WERI-Rb-1 (cell line): ENCODE results near the gene BTD.
"Not testable (repeated sequence)": the region's sequence is repeated elsewhere in the genome, so short reads cannot be mapped to it uniquely, and the experiment has no call there.

Experiments used
- DNase-seq: peaks from one replicate; pipeline ENCODE4 v3.0.0-alpha.2; 2020
- H3K27ac ChIP-seq: fragments of 250-450 bp; sonication (Bioruptor Pico); 2 replicates; pipeline ENCODE4 v1.5.1; 2020; ENCODE audit warnings: mild to moderate bottlenecking, moderate library complexity
- H3K27me3 ChIP-seq: fragments of 250-450 bp; sonication (Bioruptor Pico); 2 replicates; pipeline ENCODE4 v1.5.1; 2021; ENCODE audit warnings: mild to moderate bottlenecking, low read depth, moderate library complexity; ENCODE audit not compliant: insufficient read depth, severe bottlenecking
- H3K36me3 ChIP-seq: fragments of 250-450 bp; sonication (Bioruptor Pico); 2 replicates; pipeline ENCODE4 v1.5.1; 2020; ENCODE audit warnings: mild to moderate bottlenecking, moderate library complexity
- H3K4me3 ChIP-seq: 2 replicates; pipeline ENCODE4 v1.5.1; 2011; ENCODE audit warnings: low read depth, mild to moderate bottlenecking, control low read depth, low read length
- H3K9me3 ChIP-seq: fragments of 250-450 bp; sonication (Bioruptor Pico); 2 replicates; pipeline ENCODE4 v1.5.1; 2021; ENCODE audit warnings: mild to moderate bottlenecking, moderate library complexity; ENCODE audit not compliant: severe bottlenecking
- CTCF ChIP-seq: IDR thresholded peaks from 2 replicates; pipeline ENCODE4 v1.5.1; 2011; ENCODE audit warnings: low read depth, mild to moderate bottlenecking, control low read depth, inconsistent platforms, low read length

The BTD gene

GRCh38 chr3:15606434-15606891 is 4.9 kb downstream of the BTD start:
- H3K4me3 ChIP-seq = no peak overlapping the region
- no peak for TF ChIP-seq CTCF
- no peaks in the 10 kb centered on the region for H3K36me3 ChIP-seq
- H3K27me3 ChIP-seq = no peaks in the 10 kb centered on the region
- no peaks in the 10 kb centered on the region for H3K9me3 ChIP-seq
- DNase-seq = no peak
- no peak overlapping the region for H3K27ac ChIP-seq

GRCh38 chr3:15610082-15610759 is 8.7 kb downstream of the BTD start:
- H3K36me3 ChIP-seq = no peaks in the 10 kb centered on the region
- H3K9me3 ChIP-seq = no peaks in the 10 kb centered on the region
- H3K27ac ChIP-seq = no peak overlapping the region
- no peak for DNase-seq
- H3K4me3 ChIP-seq = no peak overlapping the region
- no peaks in the 10 kb centered on the region for H3K27me3 ChIP-seq
- TF ChIP-seq CTCF = no peak

GRCh38 chr3:15611018-15611417 is 9.5 kb downstream of the BTD start:
- H3K27ac ChIP-seq = no peak overlapping the region
- TF ChIP-seq CTCF = no peak
- H3K27me3 ChIP-seq = no peaks in the 10 kb centered on the region
- H3K36me3 ChIP-seq = no peaks in the 10 kb centered on the region
- H3K9me3 ChIP-seq = no peaks in the 10 kb centered on the region
- H3K4me3 ChIP-seq = no peak overlapping the region
- no peak for DNase-seq

- Histone ChIP-seq H3K9me3 (no peaks in the 10 kb centered on the region), H3K36me3 (no peaks in the 10 kb centered on the region), H3K4me3 (no peak overlapping the region), H3K27ac (no peak overlapping the region), H3K27me3 (no peaks in the 10 kb centered on the region)
- no peak for TF ChIP-seq CTCF
- no peak for DNase-seq
Observed at GRCh38 chr3:15612001-15612400, 10.5 kb downstream of the BTD start.

- H3K36me3 ChIP-seq = no peaks in the 10 kb centered on the region
- H3K4me3 ChIP-seq = no peak overlapping the region
- H3K27me3 ChIP-seq = no peaks in the 10 kb centered on the region
- no peak for TF ChIP-seq CTCF
- H3K9me3 ChIP-seq = no peaks in the 10 kb centered on the region
- DNase-seq = no peak
- no peak overlapping the region for H3K27ac ChIP-seq
Observed at GRCh38 chr3:15614958-15615357, 13.4 kb downstream of the BTD start.

GRCh38 chr3:15616053-15616452 is 14.5 kb downstream of the BTD start:
- DNase-seq = no peak
- Histone ChIP-seq H3K36me3 (no peaks in the 10 kb centered on the region), H3K27ac (no peak overlapping the region), H3K9me3 (no peaks in the 10 kb centered on the region), H3K27me3 (no peaks in the 10 kb centered on the region), H3K4me3 (no peak overlapping the region)
- no peak for TF ChIP-seq CTCF

- H3K27me3 ChIP-seq, H3K4me3 ChIP-seq, H3K9me3 ChIP-seq, H3K36me3 ChIP-seq, H3K27ac ChIP-seq, DNase-seq: not testable (repeated sequence)
Observed at GRCh38 chr3:15619659-15620464, 18.3 kb downstream of the BTD start.
